KOPT-K1 (cell line): ENCODE results near the gene SLC4A8.

Source experiments
- H3K27ac ChIP-seq: fragments of 200-600 bp; sonication (generic); 2 replicates; pipeline ENCODE4 v1.5.1; 2016; ENCODE audit warnings: antibody characterized with exemption, mild to moderate bottlenecking, low read depth, low read length; ENCODE audit not compliant: poor library complexity, severe bottlenecking
- H3K36me3 ChIP-seq: fragments of 200-600 bp; sonication (generic); 2 replicates; pipeline ENCODE4 v1.5.1; 2017; ENCODE audit warnings: antibody characterized with exemption, mild to moderate bottlenecking, low read length, moderate library complexity; ENCODE audit not compliant: insufficient read depth
- H3K9me3 ChIP-seq: fragments of 200-600 bp; sonication (generic); 2 replicates; pipeline ENCODE4 v1.5.1; 2017; ENCODE audit warnings: antibody characterized with exemption, low read length, mild to moderate bottlenecking; ENCODE audit not compliant: insufficient read depth, poor library complexity, severe bottlenecking

The SLC4A8 gene

DNA sequence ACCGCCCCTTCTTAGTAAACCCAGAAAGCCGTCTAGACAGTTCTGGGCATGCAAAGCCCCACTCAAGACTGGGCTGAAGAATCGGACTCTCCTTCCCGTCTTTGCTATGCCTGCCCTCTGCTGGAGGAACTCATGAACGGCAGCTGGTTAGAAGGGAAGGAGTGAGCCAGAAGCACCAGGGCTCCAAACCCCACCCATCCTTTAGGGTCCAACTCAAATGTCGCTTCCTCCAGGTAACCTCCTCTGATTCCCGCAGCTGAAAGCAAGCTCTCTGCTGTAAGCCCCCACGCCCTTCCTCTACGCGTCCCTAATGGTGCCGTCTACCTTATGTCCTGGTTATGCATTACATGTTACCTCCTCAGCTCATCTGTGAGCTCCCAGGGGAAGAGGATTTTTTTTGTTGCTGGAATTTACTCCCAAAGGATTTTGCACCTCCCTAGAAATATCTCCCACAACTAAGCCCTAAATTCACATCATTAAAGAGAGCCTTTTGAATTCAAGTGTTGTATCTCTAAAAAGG, 107.4 kb downstream of the SLC4A8 start:
- no peaks in the 10 kb centered on the region for H3K9me3 ChIP-seq
- H3K36me3 ChIP-seq, result no peaks in the 10 kb centered on the region
- no peak overlapping the region for H3K27ac ChIP-seq

DNA sequence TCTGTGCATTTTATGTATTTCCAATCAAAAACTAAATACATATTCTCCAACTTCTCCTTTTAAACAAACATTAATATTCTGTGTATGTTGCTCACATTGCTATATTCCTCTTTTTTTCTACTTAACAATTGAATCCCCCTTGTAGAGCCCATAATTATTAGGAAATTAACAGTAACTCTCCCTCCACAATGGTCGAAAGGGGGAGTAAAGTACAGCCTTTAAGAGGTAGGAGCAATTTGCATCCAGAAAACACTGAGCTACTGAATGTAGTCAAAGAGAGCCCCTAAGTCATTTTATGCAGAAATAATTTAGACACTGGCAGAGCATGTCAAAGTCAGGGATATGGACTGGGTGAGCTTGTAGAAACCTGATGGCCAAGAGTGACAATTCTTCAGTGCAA, 109.2 kb downstream of the SLC4A8 start:
- H3K36me3 ChIP-seq, result no peaks in the 10 kb centered on the region
- no peaks in the 10 kb centered on the region for H3K9me3 ChIP-seq
- no peak overlapping the region for H3K27ac ChIP-seq

DNA sequence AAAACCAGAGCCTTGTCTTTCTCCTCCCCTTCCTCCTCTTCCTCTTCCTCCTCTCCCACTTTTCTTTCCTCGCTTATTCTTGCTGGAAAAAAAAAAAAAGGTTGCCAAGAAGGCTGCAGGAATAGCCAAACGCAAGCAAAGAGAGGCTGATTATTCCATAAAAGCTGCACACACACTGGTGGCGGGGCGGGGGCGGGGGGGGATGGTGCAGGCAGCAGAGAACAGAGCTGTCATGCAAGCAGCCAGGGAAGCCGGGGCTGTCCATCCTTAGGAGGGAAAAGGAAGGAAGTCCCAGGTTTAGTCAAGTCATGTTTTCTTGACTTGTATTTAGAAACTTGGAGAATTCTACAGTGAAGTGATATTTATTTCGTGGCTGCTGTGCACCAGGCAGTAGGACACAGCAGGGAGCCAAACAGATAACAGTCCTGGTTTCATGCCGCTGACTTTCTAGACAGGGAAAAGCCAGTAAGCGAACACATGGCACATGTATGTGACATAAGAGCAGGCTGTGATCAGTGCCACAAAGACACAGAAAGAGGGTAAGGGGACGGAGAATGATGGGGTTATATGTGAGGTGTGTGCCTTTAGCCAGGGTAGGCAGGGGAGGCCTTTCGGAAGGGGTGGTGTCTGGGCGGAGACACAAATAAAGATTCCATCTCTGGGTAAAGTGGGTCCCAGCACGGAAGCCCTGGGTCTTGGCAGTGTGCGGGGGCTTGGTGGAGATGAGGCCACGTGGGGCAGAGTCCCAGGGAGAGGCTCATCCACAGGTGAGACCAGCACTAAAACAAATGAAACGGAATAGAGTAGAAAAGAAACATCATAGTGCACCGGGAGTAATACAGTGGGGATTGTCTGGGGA, 109.8 kb downstream of the SLC4A8 start:
- Histone ChIP-seq H3K9me3 (no peaks in the 10 kb centered on the region), H3K36me3 (no peaks in the 10 kb centered on the region), H3K27ac (no peak overlapping the region)

DNA sequence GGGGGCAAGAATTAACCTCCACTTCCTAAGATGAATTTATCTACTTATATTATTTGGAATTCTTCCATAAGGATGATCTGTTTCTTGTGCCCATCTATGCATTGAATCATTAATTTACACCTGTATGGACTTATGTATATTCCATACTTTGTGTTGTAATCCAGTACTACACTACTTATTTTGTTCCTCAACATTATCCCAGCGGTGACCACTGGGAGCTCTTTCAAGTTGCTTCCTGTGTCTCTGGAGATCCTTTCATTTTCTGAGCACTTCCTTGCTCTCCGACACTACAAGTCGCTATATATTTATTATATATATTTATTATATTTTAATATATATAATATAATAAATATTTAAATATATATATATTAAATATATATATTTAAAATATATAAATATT, 111.5 kb downstream of the SLC4A8 start:
- H3K36me3 ChIP-seq, result no peaks in the 10 kb centered on the region
- no peak overlapping the region for H3K27ac ChIP-seq
- H3K9me3 ChIP-seq, result no peaks in the 10 kb centered on the region

DNA sequence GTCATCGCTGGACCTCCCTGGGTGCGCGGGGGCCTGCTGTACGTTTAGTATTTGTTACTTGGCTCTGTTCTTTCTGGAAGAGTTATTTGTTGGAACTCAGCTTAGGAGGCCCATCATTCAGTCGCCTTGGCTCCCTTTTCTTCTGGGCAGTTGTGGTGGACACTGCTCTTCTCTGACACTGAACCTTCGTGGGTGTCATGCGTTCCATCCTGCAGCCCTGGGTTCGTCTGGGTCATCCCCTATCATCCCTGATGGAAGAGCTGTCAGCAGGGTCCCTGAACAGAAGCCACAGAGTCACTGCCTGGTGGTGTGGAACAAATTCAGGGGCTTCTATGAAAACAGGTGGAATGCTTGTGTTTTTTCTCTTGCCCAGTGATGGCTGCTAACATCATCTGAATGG, 113.5 kb downstream of the SLC4A8 start:
- H3K27ac ChIP-seq, result no peak overlapping the region
- peaks cover under 1% of the 10 kb centered on the region for H3K9me3 ChIP-seq
- no peaks in the 10 kb centered on the region for H3K36me3 ChIP-seq

DNA sequence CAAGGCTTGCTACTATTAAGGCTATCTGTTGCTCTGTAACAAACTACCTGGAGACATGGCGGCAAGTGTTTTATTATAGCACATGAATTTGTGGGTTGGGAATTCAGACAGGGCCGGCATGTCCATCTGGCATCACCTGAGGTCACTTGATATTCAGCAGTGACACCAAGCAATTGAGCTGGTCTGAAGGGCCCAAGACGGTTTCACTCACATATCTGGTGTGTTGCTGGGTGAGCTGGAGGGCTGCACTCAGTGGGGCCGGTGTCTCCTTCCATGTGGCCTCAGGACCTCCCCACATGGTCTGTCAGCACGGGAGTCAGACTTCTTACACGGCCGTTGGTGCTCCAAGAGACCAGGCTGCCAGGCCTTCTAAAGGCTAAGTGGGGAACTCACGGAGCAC, 114.0 kb downstream of the SLC4A8 start:
- H3K27ac ChIP-seq, result no peak overlapping the region
- no peaks in the 10 kb centered on the region for H3K36me3 ChIP-seq
- H3K9me3 ChIP-seq, result peaks cover 4% of the 10 kb centered on the region

DNA sequence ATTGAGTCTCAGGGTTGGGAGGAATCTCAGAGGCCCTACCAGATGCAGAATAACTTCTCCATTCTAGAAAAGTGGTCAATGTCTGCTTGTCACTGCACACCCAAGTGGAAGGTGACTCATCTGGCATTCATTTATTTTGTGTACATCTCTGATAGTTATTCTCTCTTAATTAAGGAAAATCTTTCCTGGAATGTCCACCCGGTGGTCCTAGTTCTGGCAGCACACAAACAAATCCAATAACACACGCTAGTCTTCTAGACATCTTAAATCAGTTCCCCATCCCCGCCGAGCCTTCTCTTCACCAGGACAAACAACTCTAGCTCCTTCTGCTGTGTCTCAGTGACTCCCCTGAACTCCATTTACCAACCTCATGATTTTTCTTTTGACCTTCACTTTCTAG, 116.4 kb downstream of the SLC4A8 start:
- H3K9me3 ChIP-seq, result peaks cover 10% of the 10 kb centered on the region
- H3K27ac ChIP-seq, result no peak overlapping the region
- no peaks in the 10 kb centered on the region for H3K36me3 ChIP-seq

DNA sequence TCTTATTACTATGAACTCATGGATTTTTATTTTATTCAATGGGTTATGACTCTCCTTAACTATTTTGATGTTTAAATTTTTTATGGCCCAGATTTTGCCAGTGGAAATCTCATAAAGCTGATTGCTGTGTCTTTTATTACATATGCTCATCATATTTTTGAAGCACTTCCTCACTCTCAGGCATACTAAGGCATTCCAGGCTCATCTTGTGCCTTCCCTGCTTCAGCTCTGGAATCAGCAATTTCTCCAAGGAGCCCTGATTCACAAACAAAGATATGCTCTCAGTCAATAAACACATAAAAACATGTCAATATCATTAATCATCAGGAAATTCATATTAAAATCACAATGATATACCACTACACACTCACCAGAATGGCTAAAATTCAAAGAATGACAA, 121.5 kb downstream of the SLC4A8 start:
- Histone ChIP-seq H3K36me3 (no peaks in the 10 kb centered on the region), H3K27ac (no peak overlapping the region), H3K9me3 (peaks cover 10% of the 10 kb centered on the region)

DNA sequence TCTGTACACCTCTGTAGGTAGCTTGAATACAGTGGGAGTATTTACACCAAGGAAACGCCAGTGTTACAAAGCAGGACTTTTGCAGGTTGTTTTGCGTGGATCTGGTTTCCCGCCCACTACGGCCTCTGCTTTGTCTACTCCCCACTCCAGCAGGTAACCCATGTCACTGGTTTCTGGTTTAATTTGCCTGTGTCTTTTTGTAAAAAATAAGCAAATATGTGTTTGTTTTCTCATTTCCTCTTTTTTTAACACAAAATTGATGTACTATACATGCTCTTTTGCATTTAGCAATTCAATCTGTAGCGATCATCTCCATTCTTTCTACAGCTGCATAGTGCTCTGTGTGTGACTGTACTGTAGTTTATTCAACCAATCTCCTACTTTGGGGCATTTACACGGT, 123.0 kb downstream of the SLC4A8 start:
- peaks cover 10% of the 10 kb centered on the region for H3K9me3 ChIP-seq
- no peak overlapping the region for H3K27ac ChIP-seq
- no peaks in the 10 kb centered on the region for H3K36me3 ChIP-seq

DNA sequence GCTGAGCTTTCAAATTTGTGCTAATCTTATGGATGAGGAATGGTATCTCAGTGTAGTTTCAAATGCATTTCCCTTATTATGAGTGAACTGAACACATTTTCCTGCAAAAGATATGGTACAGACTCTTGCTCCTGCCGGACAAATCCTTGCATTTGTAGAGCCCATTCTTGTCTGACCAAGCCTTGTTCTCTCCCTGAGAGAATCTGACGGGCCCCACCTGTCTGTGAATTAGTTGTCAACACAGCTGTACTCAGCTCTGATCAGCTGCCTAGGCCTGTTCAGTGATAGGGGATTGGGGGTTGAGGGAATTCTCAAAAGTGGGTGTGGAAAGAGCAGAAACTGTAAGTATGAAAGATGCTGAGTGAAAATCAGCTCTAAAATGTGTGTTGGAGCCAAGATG, 123.6 kb downstream of the SLC4A8 start:
- no peak overlapping the region for H3K27ac ChIP-seq
- peaks cover 8% of the 10 kb centered on the region for H3K9me3 ChIP-seq
- H3K36me3 ChIP-seq, result no peaks in the 10 kb centered on the region

DNA sequence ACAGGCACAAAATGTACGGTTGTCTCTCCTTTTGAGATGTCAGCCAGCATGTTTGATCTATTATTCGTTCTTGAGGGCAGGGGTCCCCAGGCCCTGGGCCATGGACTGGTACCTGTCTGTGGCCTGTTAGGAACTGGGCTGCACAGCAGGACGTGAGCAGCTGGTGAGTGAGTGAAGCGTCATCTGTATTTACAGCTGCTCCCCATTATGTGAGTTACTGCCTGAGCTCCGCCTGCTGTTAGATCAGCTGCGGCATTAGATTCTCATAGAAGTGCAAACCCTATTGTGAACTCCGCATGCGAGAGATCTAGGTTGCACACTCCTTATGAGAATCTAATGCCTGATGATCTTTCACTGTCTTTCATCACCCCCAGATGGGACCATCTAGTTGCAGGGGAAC, 125.0 kb downstream of the SLC4A8 start:
- Histone ChIP-seq H3K36me3 (no peaks in the 10 kb centered on the region), H3K9me3 (no peaks in the 10 kb centered on the region), H3K27ac (no peak overlapping the region)
